ENCODE data around the gene PPFIBP2. TPM values are rescaled to one million over a fixed set of nuclear protein-coding genes. Genes with fewer than 3 reads are reported as not detected.

Gene PPFIBP2
- total RNA-seq, 4 donors from 2014 or later: 68.2 to 139 (median 76.2) TPM

DNA sequence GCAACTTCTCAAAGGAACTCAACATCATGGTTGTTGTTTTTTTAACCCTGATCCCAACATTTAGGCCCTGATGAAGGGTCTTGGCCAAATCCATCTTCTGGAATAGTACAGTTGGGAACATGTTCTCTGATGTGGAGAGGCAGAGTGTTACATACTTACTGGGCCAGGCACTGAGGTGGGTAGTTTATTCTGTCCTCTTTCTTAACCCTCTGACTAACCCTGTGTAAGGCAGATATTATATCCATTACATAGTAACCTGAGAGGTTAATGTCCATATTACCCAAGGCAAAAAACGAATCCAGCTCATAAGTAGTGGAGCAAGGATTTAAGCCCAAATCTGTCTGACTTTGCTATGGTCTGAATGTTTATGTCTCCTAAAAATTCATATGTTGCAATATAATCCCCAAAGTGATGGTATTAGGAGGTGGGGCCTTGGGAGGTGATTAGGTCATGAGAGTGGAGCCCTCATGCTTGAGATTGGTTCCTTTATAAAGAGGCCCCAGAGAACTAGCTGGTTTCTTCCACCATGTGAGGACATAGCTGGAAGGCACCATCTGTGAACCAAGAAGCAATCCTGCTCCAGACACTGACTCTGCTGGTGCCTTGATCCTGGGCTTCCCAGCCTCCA lies 16.3 kb downstream of the PPFIBP2 start:
- Histone ChIP-seq H3K9me3 (no peaks in the 10 kb centered on the region), H3K4me3 (no peak overlapping the region), H3K36me3 (no peaks in the 10 kb centered on the region), H3K27ac (peak overlapping the region; percentile 31), H3K4me1 (peaks cover 32% of the 10 kb centered on the region), H3K27me3 (no peaks in the 10 kb centered on the region)
- 93% methylated on average over 1 of the region's 1 CpG for WGBS
- TF ChIP-seq POLR2AphosphoS5 (IDR thresholded peaks at IDR 0.05) (no peak), POLR2A (IDR thresholded peaks at IDR 0.05) (no peak), EP300 (IDR thresholded peaks at IDR 0.05) (no peak)
- TF ChIP-seq, protein P1, sequence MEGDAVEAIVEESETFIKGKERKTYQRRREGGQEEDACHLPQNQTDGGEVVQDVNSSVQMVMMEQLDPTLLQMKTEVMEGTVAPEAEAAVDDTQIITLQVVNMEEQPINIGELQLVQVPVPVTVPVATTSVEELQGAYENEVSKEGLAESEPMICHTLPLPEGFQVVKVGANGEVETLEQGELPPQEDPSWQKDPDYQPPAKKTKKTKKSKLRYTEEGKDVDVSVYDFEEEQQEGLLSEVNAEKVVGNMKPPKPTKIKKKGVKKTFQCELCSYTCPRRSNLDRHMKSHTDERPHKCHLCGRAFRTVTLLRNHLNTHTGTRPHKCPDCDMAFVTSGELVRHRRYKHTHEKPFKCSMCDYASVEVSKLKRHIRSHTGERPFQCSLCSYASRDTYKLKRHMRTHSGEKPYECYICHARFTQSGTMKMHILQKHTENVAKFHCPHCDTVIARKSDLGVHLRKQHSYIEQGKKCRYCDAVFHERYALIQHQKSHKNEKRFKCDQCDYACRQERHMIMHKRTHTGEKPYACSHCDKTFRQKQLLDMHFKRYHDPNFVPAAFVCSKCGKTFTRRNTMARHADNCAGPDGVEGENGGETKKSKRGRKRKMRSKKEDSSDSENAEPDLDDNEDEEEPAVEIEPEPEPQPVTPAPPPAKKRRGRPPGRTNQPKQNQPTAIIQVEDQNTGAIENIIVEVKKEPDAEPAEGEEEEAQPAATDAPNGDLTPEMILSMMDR (IDR thresholded peaks at IDR 0.05): no peak
- no peak for DNase-seq (ENCODE audit: low spot score in 2 of 2)

DNA sequence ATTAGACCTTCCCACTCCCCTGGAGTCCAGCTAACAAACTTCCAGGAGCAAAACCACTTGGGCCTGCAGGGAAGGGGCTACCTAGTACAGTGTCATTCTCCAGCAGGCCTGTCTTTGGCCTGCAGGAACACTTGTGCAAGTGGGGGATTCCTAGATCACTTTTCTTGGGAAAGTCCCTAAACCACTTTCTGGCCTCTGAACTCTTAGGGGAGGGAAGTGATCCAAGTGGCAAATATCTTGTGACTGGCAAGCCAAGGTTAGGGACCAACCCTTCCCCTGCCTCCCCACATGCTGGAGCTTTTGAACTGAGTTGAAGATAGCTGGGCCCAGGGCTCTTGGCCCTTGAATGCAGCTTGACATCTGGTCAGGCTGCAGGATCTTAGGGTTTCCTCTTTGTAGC lies 17.2 kb downstream of the PPFIBP2 start:
- TF ChIP-seq EP300 (IDR thresholded peaks at IDR 0.05) (no peak), POLR2A (IDR thresholded peaks at IDR 0.05) (no peak)
- Histone ChIP-seq H3K9me3 (no peaks in the 10 kb centered on the region), H3K4me3 (no peak overlapping the region), H3K4me1 (peaks cover 27% of the 10 kb centered on the region), H3K27ac (no peak overlapping the region), H3K27me3 (no peaks in the 10 kb centered on the region), H3K36me3 (no peaks in the 10 kb centered on the region)
- DNase-seq (ENCODE audit: low spot score in 2 of 2): no peak

DNA sequence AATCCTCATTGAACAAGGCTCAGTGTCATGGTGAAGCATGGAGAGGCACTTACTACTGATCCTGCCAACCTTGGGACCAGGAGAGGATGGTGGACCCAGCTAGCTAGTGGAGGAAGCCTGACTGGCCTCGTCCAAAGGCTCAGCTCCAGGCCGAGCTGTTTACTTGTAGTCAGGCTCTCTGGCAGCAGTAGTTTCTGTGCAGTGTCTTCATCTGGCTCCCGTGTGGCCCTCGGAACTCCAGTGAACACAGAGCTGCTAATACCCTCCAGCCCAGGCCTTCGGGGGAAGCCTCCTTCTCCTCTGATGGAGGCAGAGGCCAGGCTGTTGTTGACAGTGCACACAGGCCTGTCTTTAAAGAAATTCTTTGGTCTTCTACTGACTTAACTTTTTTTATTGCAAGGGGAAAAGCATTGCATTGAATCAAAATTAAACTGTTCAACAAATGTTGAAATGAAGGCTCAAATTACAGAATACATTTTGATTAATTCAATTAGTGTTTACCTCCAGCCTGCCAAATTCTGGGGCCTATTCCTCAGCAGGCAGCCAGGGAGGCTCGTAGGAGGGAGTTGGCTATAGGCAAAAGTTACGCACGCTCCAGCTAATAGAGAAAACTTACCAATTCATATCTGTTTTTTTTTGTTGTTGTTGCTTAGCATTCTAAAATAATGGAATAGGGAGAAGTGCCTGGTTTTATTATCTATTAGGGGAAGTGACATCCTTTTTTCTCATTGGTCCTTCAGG lies 18.8 kb downstream of the PPFIBP2 start:
- H3K4me3 ChIP-seq: no peak overlapping the region
- H3K4me1 ChIP-seq: peaks cover 34% of the 10 kb centered on the region
- TF ChIP-seq POLR2AphosphoS5 (IDR thresholded peaks at IDR 0.05) (no peak), POLR2A (IDR thresholded peaks at IDR 0.05) (no peak), EP300 (IDR thresholded peaks at IDR 0.05) (no peak)
- TF ChIP-seq, protein P1 (IDR thresholded peaks at IDR 0.05): no peak
- no peaks in the 10 kb centered on the region for H3K36me3 ChIP-seq
- no peaks in the 10 kb centered on the region for H3K27me3 ChIP-seq
- no peak for DNase-seq (ENCODE audit: low spot score in 2 of 2)
- 71% methylated on average over 8 of the region's 8 CpGs for WGBS
- peak overlapping the region; percentile 48 for H3K27ac ChIP-seq
- H3K9me3 ChIP-seq: no peaks in the 10 kb centered on the region

DNA sequence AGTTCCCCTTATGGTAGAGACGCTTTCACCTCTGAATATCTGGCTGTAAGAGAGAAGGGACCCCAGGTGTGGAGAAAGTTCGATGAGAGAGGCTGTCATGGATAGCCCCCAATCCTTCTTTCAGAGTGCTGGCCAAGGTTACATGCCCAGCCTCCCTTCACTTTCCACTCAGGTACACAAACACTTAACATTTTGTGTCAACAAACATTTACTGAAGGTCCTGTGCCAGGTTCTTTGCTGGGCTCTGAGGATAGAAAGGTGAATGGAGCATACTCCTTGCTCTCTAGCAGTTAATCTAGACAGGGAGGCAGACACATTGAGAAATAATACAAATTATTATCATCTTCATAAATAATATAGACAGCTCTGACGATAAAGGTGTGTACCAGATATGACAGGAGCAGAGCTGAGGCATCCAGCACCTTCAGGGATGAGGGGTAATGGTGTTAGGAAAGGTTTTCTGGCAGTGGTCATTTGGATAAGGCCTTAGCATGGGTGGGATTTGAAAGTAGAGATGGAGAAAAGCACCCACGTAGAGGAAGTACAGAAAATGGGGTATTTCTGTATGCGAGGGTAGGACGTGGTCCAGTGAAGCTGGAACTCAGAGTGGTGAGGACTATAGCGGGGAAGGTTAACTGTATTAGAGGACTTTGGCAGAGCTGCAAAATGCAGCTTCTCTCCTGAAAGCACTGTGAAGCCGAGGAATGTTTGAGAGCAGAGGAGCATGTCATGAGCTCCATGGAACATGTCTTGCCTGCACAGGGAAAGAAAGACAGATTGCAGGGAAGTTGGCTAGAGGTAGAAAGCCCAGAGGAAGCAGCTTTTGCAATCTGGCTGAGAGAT lies 19.6 kb downstream of the PPFIBP2 start:
- WGBS: 82% methylated on average over 8 of the region's 8 CpGs
- no peaks in the 10 kb centered on the region for H3K36me3 ChIP-seq
- H3K27ac ChIP-seq: no peak overlapping the region
- H3K4me3 ChIP-seq: no peak overlapping the region
- DNase-seq (ENCODE audit: low spot score in 2 of 2): no peak
- no peaks in the 10 kb centered on the region for H3K27me3 ChIP-seq
- TF ChIP-seq POLR2AphosphoS5 (IDR thresholded peaks at IDR 0.05) (no peak), POLR2A (IDR thresholded peaks at IDR 0.05) (no peak), EP300 (IDR thresholded peaks at IDR 0.05) (no peak)
- TF ChIP-seq, protein P1 (IDR thresholded peaks at IDR 0.05): no peak
- H3K4me1 ChIP-seq: peaks cover 39% of the 10 kb centered on the region
- no peaks in the 10 kb centered on the region for H3K9me3 ChIP-seq

DNA sequence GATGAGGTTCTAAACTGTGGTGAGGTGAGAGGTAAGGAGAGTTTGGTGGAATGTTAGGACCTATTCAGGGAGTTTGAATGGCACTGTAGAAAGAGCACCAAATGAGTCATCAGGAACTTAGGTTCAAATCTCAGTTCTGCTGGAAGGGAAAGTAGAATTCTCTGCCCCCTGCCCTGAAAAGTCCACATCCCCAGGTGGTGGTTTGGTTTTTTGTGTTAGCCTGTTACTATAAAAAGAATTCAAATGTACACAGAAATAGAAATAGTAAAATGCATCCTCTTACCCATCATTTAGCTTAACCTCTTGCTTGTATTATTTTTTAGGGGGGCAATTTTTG lies 20.2 kb downstream of the PPFIBP2 start:
- no peak overlapping the region for H3K4me3 ChIP-seq

DNA sequence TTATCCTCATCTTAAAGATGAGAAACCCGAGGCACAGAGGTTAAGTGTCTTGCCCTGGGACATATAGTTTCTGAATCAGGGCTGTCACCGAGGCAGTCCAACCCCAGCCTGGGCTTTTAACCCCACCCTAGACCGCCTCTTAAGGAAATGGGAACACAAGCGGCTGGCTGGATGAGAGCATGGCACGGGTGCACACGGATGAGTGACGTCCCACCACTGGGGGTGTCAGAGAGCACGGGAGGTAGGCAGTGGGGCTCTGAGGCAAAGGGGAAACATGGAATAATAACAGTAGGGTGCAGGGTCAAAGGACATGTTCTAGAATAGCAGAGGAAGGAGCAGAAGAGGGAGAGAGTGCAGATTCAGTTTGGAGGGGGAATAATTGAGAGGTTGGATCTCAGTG lies 22.3 kb downstream of the PPFIBP2 start:
- Histone ChIP-seq H3K27me3 (no peaks in the 10 kb centered on the region), H3K4me1 (peaks cover 50% of the 10 kb centered on the region), H3K4me3 (no peak overlapping the region), H3K9me3 (no peaks in the 10 kb centered on the region), H3K27ac (no peak overlapping the region), H3K36me3 (no peaks in the 10 kb centered on the region)
- WGBS: 43% methylated on average over 8 of the region's 8 CpGs
- peak in 1 of 2 donors; percentile 37 for DNase-seq (ENCODE audit: low spot score in 2 of 2)
- TF ChIP-seq POLR2AphosphoS5 (IDR thresholded peaks at IDR 0.05) (no peak), POLR2A (IDR thresholded peaks at IDR 0.05) (no peak), EP300 (IDR thresholded peaks at IDR 0.05) (no peak)
- TF ChIP-seq, protein P1 (IDR thresholded peaks at IDR 0.05): no peak

More for the DNA sequence above, 20.2 kb downstream of the PPFIBP2 start:
- Histone ChIP-seq H3K27me3 (no peaks in the 10 kb centered on the region), H3K9me3 (no peaks in the 10 kb centered on the region), H3K27ac (no peak overlapping the region), H3K4me1 (peaks cover 40% of the 10 kb centered on the region), H3K36me3 (no peaks in the 10 kb centered on the region)
- no peak for TF ChIP-seq EP300 (IDR thresholded peaks at IDR 0.05)
- no peak for TF ChIP-seq POLR2A (IDR thresholded peaks at IDR 0.05)
- no peak for DNase-seq (ENCODE audit: low spot score in 2 of 2)
